ENCODE measurements around the gene UGT1A7.

Gene UGT1A7

GRCh38 chr2:233796254-233796653, 114.6 kb downstream of the UGT1A7 start:
- DNase-seq (ENCODE audit: low read depth in 2 of 3, low spot score in 1 of 3) = no peak

GRCh38 chr2:233798335-233799086, 116.8 kb downstream of the UGT1A7 start:
- no peak for DNase-seq (ENCODE audit: low read depth in 2 of 3, low spot score in 1 of 3)

GRCh38 chr2:233799087-233799665, 117.5 kb downstream of the UGT1A7 start:
- DNase-seq (ENCODE audit: low read depth in 2 of 3, low spot score in 1 of 3) = no peak

- DNase-seq (ENCODE audit: low read depth in 2 of 3, low spot score in 1 of 3) = no peak
Observed at GRCh38 chr2:233799716-233800115, 118.0 kb downstream of the UGT1A7 start.

- no peak for DNase-seq (ENCODE audit: low read depth in 2 of 3, low spot score in 1 of 3)
Observed at GRCh38 chr2:233800208-233800607, 118.5 kb downstream of the UGT1A7 start.

- DNase-seq (ENCODE audit: low read depth in 2 of 3, low spot score in 1 of 3) = no peak
Observed at GRCh38 chr2:233801357-233802131, 119.8 kb downstream of the UGT1A7 start.

GRCh38 chr2:233802132-233802815, 120.6 kb downstream of the UGT1A7 start:
- DNase-seq (ENCODE audit: low read depth in 2 of 3, low spot score in 1 of 3) = no peak

GRCh38 chr2:233803292-233803911, 121.7 kb downstream of the UGT1A7 start:
- DNase-seq (ENCODE audit: low read depth in 2 of 3, low spot score in 1 of 3) = no peak

GRCh38 chr2:233803994-233804393, 122.3 kb downstream of the UGT1A7 start:
- DNase-seq (ENCODE audit: low read depth in 2 of 3, low spot score in 1 of 3) = no peak

- no peak for DNase-seq (ENCODE audit: low read depth in 2 of 3, low spot score in 1 of 3)
Observed at GRCh38 chr2:233807215-233807865, 125.6 kb downstream of the UGT1A7 start.

- no peak for DNase-seq (ENCODE audit: low read depth in 2 of 3, low spot score in 1 of 3)
Observed at GRCh38 chr2:233807966-233808935, 126.5 kb downstream of the UGT1A7 start.

GRCh38 chr2:233810385-233810784, 128.7 kb downstream of the UGT1A7 start:
- DNase-seq (ENCODE audit: low read depth in 2 of 3, low spot score in 1 of 3) = no peak

- no peak for DNase-seq (ENCODE audit: low read depth in 2 of 3, low spot score in 1 of 3)
Observed at GRCh38 chr2:233811087-233811486, 129.4 kb downstream of the UGT1A7 start.

GRCh38 chr2:233811732-233812131, 130.0 kb downstream of the UGT1A7 start:
- no peak for DNase-seq (ENCODE audit: low read depth in 2 of 3, low spot score in 1 of 3)

- no peak for DNase-seq (ENCODE audit: low read depth in 2 of 3, low spot score in 1 of 3)
Observed at GRCh38 chr2:233813236-233814055, 131.7 kb downstream of the UGT1A7 start.

GRCh38 chr2:233814056-233814835, 132.5 kb downstream of the UGT1A7 start:
- DNase-seq (ENCODE audit: low read depth in 2 of 3, low spot score in 1 of 3) = no peak

- no peak for DNase-seq (ENCODE audit: low read depth in 2 of 3, low spot score in 1 of 3)
Observed at GRCh38 chr2:233815861-233816260, 134.2 kb downstream of the UGT1A7 start.

- no peak for DNase-seq (ENCODE audit: low read depth in 2 of 3, low spot score in 1 of 3)
Observed at GRCh38 chr2:233816334-233816733, 134.6 kb downstream of the UGT1A7 start.

Data from stimulated activated CD4-positive, alpha-beta T cell treated with anti-CD3 and anti-CD28 coated beads, Interleukin-12 subunit alpha, Interleukin-12 subunit beta, amount 100 ng/mL, for 48 hours (primary cell).